Lower leg skin (tissue), 3 donors: Measurements from ENCODE around the gene JMY.

Experiments
- POLR2A ChIP-seq, 2 donors: fragments of 450-650 bp; IDR thresholded peaks; one replicate each; pipeline ENCODE4 v1.6.1; 2016 to 2017; ENCODE audit warnings: antibody characterized with exemption in 2 of 2, mild to moderate bottlenecking in 1 of 2, moderate library complexity in 1 of 2
- TF ChIP-seq, protein P1 (sequence below), 3 donors: fragments of 450-650 bp; IDR thresholded peaks; one replicate each; pipeline ENCODE4 v1.5.1; 2016; ENCODE audit warnings: antibody characterized with exemption in 3 of 3, mild to moderate bottlenecking in 3 of 3, moderate library complexity in 2 of 3

DNA sequence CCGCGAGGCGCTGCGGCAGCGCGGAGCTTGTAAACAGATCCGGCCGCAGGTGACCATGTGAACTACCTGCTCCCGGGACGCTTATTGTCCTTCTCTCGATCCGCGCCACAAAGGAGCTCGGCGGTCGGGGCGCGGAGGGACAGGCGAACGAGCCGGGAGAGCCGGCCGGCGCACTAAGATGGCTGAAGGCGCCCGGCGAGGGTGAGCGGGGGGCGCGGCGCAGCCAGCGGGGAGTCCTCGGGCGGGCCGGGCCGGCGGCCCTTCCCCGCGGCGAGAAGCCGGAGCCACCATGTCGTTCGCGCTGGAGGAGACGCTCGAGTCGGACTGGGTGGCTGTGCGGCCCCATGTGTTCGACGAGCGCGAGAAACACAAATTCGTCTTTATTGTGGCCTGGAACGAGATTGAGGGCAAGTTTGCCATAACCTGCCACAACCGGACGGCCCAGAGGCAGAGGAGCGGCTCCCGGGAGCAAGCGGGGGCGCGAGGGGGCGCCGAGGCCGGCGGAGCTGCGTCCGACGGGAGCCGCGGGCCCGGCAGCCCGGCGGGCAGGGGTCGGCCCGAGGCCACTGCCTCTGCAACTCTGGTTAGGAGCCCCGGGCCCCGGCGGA lies 535 bp downstream of the JMY start:
- TF ChIP-seq, protein P1, sequence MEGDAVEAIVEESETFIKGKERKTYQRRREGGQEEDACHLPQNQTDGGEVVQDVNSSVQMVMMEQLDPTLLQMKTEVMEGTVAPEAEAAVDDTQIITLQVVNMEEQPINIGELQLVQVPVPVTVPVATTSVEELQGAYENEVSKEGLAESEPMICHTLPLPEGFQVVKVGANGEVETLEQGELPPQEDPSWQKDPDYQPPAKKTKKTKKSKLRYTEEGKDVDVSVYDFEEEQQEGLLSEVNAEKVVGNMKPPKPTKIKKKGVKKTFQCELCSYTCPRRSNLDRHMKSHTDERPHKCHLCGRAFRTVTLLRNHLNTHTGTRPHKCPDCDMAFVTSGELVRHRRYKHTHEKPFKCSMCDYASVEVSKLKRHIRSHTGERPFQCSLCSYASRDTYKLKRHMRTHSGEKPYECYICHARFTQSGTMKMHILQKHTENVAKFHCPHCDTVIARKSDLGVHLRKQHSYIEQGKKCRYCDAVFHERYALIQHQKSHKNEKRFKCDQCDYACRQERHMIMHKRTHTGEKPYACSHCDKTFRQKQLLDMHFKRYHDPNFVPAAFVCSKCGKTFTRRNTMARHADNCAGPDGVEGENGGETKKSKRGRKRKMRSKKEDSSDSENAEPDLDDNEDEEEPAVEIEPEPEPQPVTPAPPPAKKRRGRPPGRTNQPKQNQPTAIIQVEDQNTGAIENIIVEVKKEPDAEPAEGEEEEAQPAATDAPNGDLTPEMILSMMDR (IDR thresholded peaks at IDR 0.05): no peak
- TF ChIP-seq POLR2A (IDR thresholded peaks at IDR 0.05): no peak
